HG03095 (cell line): Measurements from ENCODE around the gene PRICKLE1.

ENCODE experiments used
- ATAC-seq: cut with Tn5 transposase; IDR thresholded peaks from one replicate; pipeline ENCODE4 v1.9.1; 2021; ENCODE audit warnings: moderate library complexity; ENCODE audit not compliant: unreplicated experiment

PRICKLE1 gene

DNA sequence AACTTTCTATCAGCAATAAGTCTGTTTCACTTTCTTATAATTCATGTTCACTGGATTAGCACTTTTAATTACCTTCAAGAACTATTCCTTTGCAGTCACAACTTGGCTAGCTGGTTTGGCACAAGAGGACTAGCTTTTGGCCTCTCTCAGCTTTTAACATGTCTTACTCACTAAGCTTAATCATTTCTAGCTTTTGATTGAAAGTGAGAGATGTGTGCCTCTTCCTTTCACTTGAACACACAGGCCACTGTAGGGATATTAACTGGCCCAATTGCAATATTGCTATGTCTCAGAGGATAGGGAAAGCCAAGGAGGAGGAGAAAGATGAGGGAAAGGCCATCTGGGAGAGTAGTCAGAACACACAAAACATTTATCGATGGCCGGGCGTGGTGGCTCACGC, 92.7 kb downstream of the PRICKLE1 start:
- no peak for ATAC-seq

DNA sequence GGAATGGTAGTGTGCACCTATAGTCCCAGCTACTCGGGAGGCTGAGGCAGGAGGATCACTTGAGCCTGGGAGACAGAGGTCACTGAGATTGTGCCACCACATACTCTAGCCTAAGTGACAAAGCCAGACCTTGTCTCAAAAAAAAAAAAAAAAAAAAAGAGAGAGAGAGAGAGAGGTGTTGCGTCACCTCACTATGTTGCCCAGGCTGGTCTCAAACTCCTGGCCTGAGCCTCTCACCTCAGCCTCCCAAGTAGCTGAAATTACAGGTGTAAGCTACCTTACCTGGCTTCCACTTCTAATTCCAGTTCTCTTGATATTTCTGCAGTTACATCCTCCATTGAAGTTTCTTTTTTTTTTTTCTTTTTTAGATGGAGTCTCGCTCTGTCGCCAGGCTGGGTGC, 94.3 kb downstream of the PRICKLE1 start:
- ATAC-seq: no peak

DNA sequence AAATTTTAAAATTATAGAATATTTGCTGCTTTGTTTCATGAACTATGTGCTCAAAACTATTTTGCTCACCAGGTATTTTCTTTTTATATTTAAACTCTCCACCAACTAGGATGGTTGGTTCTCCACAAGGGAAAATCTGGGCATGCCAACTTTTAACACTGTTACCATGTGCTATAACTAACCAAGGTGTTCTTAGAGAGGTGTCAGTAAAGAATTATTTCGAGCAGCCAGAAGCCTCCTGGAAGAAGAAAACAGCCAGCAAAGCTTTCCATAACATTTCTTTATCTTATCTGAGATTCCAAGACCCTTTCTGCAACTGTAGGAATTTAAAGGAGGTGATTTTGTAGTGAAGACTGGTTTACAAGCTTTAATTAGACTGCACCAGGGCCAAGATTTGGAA, 97.3 kb downstream of the PRICKLE1 start:
- no peak for ATAC-seq

DNA sequence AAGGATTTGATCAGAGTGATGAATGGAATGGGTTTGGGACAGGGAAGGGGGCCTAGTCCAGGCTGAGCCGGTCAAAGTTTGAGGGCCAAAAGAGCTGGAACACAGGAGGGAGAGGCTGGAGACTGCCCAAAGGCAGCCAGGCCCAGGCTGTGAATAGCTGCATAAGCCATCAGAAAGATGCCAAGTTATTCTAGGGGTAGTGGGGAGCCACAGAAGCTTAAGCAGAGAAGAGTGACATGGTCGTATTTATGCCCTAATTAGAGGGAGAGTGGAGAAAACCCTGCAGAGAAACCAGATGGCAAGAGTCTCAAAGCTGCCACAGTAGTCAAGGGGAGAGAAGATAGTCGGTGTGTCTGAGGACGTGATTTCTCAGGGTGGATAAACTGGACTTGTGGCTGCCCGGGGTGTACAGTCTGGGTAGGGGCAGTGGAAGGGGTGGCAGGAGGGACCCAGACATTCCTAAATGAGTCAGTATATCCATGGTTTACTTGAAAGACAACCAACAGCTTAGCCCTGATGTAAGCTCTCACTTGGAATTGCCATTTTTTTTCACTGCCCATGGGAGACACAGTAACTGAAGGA, 99.2 kb downstream of the PRICKLE1 start:
- no peak for ATAC-seq

DNA sequence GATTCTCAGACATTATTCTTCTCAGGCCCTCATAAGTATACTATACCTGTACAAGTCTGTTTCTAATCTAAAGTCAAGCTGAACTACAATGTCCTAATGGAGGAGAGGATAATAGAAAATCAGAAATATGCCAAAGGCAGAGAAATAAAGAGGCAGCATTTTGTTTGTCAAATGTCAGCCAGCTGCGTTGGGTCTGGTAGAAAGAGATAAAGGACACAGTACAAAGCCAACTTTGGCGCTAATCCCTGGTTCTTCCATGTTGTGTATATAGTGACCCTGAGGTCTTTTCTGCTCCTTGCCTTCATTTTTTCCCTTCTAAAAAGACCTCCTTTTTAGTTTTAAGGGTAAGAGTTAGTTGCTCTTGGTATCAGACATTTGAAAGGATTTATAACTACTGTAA, 103.1 kb downstream of the PRICKLE1 start:
- no peak for ATAC-seq

DNA sequence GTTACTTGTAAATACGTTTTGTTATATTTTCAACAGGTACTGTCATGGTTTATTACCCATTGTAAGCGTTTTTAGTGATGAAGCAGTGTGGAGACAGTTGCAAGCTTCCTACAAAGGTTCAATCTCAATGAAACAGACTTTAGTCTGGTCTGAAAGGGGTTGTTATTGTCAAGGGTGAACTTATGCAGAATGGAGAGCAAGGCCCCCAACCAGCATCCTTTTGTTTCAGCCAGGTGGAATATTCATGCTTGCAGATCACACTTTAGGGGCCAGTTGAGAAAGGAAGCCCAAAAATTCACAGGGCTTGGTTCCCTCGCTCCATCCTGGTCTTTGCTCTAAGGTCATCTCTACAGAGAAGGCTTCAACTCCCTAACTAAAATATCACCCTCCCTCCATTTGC, 103.7 kb downstream of the PRICKLE1 start:
- ATAC-seq: no peak

DNA sequence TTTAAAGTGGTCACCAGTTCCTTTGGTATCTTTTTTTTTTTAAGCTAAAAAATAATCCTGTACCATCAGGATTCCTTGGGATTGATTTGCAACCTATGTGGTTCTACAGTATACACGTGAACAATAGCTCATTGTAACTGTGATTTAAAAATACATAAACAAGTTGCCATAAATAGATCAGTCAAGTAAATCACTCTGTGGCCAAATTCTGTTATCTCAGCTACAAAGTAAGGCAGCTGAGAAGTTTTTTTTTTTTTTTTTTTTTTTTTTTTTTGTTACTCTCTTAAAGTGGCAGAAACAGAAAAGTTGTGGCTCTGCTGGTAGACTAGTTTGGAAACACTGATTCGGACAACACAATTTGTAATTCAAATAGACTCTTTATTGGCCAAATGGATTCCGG, 104.5 kb downstream of the PRICKLE1 start:
- no peak for ATAC-seq

DNA sequence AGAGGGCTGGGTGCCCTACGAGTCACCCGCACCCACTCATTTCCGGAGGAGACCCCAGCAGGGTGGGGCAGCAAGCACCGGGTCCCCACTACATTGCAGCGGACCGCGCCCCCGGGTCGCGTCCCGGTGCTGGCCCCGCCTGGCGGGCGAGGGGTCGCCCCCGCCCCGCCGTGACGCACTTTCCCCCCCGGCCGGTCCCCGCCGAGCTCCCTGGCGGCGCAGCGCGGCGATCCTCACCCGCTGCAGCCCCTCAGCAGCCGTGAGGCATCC, 106.1 kb downstream of the PRICKLE1 start:
- peak; percentile 26 for ATAC-seq

DNA sequence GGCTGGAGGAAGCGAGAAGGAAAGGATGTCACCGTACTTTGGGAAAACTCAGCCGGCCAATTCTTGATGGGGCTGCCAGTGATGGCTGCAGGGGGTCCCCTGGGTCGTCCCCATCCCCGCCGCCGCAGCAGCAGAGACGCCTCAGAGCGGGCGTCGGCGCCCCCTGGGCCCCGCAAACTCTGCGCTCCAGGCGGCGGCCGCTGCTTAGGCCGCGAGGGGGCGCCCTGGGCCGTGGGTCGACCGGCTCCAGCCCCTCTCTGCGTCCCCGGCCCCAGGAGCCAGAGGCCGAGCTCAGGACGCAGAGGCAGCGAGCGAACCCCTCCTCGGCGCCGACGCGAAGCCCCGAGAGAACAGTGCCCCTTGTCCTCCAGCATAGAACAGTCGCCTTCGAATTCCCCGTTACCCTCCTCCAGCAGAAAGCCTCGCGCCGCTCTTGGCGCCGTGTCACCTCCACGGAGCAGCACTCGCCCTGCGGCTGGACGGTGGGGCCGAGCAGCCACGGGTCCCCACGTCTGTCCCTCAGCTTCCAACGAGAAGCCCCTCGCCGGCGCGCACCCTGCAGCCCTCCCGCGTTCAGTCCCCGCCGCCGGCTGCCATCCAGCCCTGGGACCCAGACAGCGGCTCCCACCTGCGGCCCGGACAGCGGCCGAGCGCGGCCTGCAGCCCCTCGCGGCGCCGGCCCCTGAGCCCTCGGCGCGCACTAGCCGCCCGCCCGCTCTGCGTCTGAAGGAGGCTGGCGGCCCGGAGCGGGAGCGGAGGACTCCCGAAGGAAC, 106.6 kb downstream of the PRICKLE1 start:
- ATAC-seq: peak; percentile 78

DNA sequence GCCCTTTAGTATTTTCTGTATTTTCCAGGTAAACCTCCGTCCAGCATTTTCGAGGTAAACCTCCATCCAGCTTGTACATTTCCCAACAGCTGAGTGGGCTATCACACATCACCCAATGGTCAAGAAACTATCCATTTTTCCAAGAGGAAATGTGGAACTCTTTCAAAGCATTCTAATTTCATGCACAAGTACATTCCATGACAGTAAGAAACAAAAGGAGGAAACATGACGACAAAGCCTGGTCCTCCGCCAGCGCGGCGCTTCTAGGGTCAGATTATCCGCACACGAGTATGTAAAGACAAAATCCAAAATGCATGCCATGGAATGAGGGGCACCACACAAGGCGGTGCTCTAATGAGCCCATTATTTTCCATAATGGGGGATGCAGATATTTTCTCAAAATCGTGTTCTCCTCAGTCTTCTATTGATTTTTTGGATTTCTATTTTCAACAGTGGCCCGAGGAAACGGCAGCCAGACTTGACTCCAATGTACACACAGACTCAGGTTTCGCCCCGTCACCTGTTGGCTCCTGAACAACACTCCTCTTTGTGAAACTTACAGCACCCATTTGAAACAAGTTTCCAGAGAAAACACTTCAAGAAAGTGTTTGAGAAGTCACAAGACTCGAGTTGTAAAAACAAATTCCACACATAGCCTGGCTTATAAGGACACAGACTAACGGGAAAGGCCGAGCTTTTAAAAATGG, 107.4 kb downstream of the PRICKLE1 start:
- ATAC-seq: no peak

DNA sequence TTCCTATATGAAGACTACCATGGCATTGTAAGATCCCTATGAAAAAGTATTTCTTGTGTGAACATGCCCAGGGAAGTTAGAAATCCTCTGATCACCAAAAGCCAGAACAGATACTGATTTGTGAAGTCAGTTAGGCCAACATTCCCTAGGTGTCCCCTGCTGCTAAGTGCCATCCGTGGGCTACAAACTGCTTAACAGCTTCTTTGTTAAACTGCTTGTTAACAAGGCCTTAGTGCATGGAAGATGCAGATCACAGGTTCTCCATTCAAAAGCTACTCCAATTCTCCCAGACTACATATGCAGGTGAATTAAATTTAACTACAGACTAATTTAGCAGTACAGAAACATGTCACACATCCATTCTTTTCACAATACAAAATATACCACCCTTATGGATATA, 108.2 kb downstream of the PRICKLE1 start:
- ATAC-seq: no peak

DNA sequence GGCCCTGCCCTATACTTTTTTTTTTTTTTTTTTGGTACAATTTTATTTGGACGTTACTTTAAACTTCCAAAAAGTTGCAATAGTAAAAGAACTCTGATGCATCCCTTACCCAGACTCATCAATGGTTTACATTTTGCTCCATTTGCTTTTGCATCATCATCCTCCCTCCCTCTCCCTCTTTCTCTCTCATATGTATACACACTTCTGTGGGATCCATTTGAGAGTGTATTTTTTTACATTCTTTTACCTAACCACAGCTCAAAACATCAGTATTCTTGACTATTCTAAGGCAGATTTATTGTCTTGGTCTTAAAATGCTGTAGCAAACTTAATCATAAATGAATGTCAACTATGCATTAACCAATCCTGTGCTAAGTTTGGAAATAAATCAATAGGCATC, 111.6 kb downstream of the PRICKLE1 start:
- no peak for ATAC-seq

DNA sequence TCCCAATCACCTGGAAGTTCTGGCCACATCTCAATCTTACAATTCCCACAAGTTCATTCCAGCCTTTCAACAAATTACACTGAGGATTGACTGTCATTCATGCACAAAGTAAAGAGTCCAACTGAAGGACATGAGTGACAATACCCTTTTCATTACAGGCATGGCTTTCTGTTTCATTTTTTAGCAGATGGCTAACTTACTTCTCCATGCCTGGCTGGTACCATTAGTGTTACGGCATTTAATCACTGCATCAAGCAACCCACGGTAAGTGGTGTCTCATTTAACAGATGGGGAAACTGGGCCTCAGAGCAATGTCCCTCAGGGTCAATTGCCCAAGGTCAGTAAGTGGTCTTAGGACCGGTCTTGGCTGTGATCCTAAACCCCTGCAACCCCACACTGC, 114.4 kb downstream of the PRICKLE1 start:
- no peak for ATAC-seq

DNA sequence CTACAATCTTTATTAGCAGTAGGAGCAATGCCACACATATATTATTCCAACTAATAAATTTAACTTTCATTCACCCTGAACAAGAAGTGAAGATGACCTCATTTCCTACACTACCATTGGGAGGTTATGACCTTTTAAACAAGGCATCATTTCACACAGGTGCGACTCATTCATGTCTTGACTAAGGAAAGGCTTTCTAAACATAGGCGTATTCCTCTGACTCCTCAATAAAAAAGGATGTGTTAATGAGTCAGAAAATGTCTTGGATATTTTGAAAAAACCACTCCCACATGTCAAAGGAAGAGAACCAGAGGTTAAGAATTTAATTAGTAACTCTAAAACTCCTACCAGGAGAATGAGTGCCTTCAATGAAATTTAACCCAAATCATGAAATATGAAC, 115.2 kb downstream of the PRICKLE1 start:
- ATAC-seq: no peak

DNA sequence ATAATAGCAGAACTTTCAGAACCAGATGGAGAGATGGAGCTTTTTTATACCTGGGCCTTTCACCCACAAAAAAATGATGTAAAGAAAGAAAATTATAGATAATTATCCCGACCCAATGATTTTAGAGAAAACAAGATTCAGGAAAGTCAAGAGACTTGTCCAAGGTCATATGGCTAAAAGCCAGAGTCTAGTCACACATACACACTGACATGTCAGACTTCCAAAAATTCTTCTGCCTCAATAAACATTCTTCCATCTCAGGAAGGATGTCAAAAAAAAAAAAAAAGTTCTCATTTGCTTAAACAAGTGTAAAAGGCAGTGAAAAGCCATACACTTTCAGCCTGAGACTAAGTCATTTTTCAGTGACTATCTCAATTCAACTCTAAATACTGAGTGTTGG, 116.0 kb downstream of the PRICKLE1 start:
- ATAC-seq: no peak

DNA sequence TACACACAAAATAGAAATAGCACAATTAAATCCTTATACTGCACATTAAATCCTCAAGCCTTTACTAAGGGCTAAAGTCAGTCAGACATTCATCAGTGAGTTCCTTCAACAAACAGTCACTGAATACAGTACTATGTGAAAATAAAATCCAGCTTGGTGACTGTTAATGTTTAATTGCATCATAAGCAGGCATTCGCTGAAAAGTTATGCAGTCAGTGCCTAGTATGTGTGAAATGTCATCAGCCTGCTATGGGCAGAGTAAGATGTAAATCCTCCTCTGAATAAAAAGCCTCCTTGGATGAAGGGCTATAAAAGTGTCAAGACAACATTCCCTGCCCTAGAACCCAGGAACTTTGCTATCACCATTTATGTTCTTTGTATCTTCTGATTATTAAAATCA, 116.4 kb downstream of the PRICKLE1 start:
- no peak for ATAC-seq

DNA sequence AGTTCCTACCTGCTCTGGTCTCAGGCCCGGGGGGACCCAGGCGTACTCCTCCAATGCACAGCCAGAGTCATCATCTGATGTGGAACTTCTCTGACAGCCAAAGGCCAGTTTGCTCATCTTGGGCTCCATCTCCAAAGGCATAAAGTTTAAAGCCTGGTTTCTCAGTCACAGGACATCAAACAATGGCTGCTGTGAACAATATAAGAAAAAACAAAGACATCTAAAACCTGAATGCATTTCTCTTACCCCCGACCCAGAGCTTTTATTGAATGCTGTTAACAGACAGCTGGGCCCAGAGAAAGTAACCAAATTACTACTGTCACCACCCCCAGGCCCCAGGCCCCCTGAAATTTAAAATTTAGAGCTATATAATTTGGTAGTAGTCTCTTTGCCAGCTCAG, 117.2 kb downstream of the PRICKLE1 start:
- no peak for ATAC-seq

DNA sequence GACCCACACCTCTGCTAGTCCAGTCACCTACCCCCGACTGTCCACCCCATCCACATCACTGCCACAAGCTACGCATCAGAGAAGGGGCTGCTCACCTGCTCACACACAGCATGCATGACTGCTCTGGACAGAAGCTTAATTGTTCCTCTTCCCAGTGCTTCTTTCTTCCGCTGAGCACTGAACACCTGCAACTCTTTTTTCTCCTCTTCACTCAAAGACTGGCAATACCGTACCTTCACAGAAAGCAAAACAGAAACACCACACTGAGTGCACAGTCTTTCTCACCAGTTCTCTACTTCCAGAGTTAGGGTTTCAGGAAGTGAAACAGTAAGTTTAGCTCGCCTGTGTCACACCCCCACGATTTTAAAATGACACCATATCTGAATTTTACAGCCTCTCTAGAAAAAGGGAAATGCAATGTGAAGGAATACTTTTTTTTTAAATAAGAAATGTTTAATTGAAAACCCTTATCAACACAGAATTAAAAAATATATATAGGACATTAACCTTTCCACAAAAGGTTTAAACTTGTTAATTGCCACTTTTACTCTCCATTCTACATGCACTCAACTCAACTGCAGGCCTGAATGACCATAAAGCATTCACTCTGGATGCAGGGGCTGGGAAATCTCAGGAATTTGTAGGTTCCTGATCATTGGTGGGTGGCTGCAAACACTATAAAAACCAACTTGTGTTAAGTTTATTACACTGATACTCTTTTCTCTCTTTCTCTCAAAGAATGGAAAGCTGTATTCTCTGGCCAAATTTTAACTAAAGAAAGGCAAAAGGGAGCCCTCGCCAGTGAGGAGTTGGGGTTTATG, 120.0 kb downstream of the PRICKLE1 start:
- ATAC-seq: peak; percentile 98

DNA sequence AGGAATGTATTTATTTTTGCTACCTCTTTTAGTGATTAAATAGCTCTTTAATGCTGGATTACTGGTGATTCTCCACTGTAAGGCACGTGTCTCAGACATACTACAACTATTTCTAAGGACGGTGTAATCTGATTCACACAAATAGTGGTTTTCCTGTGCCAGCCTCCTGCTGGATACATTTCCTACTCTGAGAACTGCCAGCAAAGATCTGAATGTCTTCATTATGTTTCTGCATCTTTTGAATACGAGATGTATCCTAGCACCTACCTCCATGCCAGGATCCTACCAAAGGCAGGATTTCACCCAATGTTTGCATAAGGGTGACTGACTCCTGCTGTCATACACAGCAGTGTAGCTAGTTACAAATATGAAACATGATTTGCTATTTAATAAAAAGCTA, 120.6 kb downstream of the PRICKLE1 start:
- peak; percentile 0 for ATAC-seq

DNA sequence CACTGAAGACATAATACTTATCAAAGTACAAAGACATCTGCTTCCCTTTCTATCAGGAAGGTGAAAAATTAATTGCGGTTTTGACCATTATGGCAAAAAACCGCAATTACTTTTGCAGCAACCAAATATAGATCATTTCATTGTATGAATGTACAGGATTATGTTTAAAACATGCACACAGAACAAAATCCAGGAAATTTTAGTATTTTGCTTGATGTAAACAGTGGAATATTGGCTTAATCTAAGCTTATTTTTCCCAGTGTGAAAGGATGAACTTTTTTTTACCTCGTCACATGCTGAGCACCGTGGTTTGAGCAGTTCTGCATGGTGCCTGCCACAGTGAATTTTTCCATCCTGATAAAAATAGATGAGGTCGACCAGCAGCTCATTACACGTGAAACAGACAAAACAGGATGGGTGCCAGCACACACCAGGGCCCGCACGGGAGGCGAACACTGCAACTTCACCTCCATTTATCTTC, 121.2 kb downstream of the PRICKLE1 start:
- ATAC-seq: no peak

DNA sequence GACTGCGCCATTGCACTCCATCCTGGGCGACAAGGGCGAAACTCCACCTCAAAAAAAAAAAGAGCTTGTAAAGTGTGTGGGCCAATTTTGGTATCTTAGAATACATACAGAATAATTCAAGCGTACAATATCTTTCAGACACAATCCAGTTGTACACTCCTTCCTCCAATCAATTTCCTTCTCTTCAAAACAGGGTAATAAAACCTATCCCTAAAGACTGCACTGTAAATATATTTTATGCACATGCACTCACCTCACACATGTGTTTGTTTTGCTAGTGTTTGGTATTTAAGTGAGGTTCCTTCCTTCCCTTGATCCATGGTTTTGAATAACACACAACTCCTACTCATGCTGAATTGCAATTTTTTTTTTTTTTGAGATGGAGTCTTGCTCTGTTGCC, 125.9 kb downstream of the PRICKLE1 start:
- no peak for ATAC-seq

DNA sequence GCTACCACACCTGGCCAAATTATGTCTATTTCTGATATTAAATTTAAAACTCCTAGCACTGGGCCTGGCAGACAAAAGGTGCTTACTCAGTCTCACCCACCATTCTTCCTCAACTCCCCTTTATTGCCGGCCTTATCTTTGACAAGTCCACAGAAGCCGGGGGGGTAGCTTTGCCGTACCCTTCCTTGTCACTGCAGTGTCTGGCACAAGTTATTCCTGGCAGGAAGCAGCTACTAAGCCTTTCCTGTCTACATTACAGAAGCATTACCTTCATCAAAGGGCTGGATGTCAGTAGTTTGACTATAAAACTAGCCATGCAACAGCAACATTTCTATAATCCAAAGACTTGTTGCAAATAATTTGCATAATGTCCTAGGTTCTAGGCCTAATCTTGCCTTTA, 127.1 kb downstream of the PRICKLE1 start:
- ATAC-seq: no peak
